Measurements from ENCODE around the gene ALOX12B.

Gene ALOX12B

GRCh38 chr17:8087075-8087951, at the start of gene ALOX12B:
TSS of gene ALOX12B (minus strand) at chr17:8087716. CDS start at chr17:8087442, 274 bp downstream.
- DNase-seq (ENCODE audit: low read depth in 2 of 2), result no peak

DNA sequence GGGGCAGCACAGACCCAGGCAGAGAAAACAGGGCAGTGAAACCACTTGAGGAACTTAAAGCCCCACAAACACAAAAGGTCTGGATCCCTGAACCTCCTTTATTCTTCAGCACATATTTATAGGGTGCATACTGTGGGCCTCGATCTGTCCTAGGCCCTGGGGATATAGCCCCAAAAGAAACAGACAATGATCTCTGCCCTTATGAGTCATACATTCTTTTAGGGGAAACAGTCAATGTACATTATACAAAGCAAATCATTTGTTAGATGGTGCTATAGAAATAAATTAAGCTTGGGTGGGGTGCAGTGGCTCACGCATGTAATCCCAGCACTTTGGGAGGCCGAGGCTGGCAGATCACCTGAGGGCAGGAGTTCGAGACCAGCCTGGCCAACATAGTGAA, 46.4 kb upstream of the ALOX12B start:
- no peak for DNase-seq (ENCODE audit: low read depth in 2 of 2)

DNA sequence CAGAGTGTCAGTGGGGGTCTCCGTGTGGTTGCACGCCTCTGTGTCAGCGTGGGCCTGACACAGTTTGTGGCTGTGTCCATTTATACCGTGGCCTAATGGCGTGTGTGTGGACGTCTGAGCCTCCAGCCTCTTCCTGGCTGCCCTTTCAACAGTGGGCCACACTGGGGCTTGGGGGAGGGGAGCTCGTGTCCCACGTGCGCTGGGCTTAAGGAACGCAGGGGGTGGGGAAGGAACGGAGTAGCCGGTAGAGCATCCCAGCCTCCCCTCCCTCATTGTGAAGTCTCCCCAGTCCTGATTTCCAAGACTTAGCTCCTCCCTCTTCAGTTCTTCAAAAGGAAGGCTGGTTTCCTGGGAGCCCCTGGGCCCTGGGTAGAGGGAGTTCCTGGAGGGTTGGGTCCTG, 45.9 kb upstream of the ALOX12B start:
- no peak for DNase-seq (ENCODE audit: low read depth in 2 of 2)

GRCh38 chr17:8131844-8132441, 44.4 kb upstream of the ALOX12B start:
- DNase-seq (ENCODE audit: low read depth in 2 of 2), result no peak

DNA sequence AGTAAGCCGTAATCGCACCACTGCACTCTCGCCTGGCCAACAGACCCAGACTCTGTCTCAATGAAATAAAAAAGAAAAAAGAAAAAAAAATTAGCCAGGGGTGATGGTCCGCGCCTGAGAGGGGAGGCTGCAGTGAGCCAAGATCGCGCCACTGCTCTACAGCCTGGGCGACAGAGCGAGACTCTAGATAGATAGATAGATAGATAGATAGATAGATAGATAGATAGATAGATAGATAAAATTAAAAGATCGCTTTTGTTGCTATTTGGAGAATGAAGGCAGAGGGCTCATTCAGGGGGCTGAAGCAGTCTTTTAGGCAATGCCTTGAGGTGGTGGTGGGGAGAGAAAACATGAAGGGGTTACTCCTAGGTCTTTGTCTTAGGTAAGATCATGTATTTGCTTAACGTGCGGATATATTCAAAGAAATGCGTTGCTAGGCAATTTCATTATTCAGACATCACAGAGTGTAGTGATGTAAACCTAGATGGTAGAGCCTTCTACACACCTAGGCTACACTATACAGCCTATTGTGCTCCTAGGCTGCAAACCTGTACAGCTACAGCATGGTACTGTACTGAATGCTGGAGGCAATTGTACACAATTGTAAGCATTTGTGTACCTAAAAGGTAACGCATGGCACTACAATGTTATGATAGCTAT, 40.7 kb upstream of the ALOX12B start:
- no peak for DNase-seq (ENCODE audit: low read depth in 2 of 2)

- no peak for DNase-seq (ENCODE audit: low read depth in 2 of 2)
Measured at GRCh38 chr17:8126491-8127066, 39.1 kb upstream of the ALOX12B start.

DNA sequence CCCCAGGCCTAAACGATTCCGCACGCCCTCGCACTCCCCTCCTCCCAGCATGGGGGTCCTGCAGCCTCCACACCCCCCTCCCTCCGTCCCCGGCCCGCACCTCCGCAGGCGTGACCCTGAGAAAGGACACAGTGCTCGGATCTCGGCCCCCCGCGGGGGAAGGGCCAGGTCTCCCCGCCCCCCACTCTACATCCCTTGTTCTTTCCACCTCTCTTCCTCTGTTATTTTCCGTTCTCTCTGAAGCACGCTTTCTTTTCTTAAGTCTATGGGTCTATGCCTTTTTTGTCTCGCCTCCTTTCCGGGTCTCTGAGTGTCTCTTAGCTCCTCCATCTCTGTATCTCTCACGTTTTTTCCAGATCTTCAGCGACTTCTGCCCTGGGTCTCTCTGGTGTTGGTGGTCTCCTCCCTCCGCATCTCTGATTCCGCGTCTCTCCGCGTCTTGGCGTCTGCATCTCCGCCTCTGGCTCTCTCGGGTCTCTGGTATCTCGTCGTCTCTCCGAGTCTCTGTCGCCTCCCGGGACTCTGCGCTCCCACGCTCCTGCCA, 38.5 kb upstream of the ALOX12B start:
- no peak for DNase-seq (ENCODE audit: low read depth in 2 of 2)

DNA sequence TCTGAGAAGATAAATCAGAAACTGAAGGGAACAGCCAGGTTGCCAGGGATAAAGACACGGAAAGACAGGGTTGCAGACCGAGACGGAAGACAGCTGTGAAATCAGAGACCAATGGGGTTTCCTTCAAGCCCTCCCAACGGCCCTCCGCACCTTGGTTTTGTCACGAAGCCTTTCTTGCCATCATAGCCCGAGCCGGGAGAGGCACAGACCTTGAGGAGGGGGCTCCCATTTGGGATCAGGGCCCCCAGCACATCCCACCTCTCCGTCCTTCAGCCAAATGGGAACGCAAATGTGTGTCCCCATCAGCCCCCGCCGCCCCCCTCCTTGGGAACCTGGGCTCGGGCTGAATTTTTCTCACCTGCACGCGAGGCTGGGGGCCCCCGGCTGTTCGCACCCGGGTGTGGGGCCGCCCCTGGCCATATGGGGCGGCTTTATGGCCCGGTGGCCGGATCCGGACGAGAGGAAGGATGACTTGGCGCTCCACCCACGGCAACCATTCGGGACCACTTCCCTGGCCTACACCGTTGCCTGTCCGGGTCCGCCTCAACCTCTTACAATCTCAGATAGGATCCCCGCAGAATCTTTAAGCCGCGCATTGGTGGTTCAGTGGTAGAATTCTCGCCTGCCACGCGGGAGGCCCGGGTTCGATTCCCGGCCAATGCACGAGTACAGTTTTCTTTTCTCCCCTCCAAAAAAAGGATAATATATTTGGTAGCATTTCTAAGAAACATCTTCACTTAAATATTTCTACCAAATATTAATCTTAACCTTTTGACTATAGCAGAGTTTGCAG, 37.8 kb upstream of the ALOX12B start:
- peak; percentile 79 to 81 for DNase-seq (ENCODE audit: low read depth in 2 of 2)

GRCh38 chr17:8124350-8125153, 37.0 kb upstream of the ALOX12B start:
- DNase-seq (ENCODE audit: low read depth in 2 of 2), result no peak

DNA sequence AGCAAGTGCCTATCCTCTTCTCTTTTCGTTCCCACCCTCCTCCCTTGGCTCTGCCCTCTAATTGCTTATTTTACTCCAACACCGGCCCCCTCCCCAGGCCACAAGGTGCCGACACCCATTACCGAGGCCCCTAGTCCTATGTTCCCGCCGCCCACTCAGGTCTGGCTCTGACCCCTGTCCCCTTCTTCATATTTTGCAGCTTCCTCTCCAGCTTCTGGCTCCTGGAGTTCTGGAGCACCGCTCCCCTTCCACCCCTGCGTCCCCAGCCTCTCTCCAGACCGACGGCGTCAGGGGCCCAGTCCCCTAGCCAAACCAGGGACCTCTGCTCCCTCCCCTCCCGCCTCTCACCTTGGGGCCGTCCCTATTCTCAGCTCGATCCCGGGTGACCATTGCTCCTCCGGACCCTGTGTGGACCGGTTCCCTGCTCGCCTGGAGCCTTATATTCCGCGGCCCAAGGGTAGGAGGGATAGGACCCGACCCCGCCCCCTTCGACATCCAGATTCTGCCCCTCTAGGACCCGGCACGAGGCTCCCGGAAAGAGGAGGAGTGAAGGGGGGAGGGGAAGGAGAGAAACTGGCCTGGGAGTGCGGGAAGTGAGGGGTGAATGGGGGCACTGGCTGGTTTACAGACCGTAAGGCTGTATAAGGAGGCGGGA, 36.3 kb upstream of the ALOX12B start, which contains the start of gene HES7:
HES7 (minus strand) TSS at position 412 of the 655 bp plus-strand sequence; CDS start at position 390, 22 bp downstream.
- DNase-seq (ENCODE audit: low read depth in 2 of 2), result no peak

DNA sequence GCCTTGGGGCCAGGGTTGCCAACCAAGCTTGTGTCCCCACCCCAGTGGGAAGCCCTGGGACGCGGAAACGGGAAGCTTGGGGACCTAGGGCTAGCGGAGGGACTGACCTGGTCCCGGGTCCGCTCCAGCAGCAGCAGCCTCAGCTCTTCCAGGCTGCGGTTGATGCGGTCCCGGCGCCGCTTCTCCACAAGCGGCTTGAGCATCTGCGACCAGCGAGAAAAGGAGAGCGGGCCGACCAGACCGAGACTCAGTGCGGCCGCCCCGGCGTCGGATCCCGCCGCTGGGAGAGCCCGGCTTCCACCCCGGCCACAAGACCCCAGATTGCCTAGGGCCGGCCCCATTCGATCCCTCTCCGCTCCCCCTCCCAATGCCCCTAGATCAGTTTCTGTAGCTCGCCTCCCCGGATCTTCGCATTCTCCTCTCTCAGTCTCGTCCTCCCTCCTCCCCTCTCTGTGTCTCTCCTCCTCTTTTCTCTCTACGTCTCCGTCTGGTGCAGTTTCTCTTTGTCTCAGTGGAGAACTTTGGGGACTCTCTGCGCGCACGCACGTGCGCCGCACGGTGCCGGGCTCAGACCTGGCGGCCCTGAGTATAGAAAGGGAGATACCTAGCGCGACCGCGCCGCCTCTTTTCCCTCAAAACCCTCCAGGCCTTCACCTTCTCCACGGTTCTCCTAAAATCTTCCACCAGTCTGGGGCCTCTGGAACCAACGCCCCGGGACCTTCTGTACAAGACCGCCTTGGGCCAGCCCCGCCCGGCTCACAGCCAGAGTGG, 35.6 kb upstream of the ALOX12B start:
- no peak for DNase-seq (ENCODE audit: low read depth in 2 of 2)

- DNase-seq (ENCODE audit: low read depth in 2 of 2), result no peak
Measured at GRCh38 chr17:8122422-8122923, 35.0 kb upstream of the ALOX12B start.

GRCh38 chr17:8121681-8122421, 34.3 kb upstream of the ALOX12B start:
- peak in 1 of 2 donors; percentile 60 for DNase-seq (ENCODE audit: low read depth in 2 of 2)

- DNase-seq (ENCODE audit: low read depth in 2 of 2), result no peak
Measured at GRCh38 chr17:8121407-8121680, 33.8 kb upstream of the ALOX12B start.

DNA sequence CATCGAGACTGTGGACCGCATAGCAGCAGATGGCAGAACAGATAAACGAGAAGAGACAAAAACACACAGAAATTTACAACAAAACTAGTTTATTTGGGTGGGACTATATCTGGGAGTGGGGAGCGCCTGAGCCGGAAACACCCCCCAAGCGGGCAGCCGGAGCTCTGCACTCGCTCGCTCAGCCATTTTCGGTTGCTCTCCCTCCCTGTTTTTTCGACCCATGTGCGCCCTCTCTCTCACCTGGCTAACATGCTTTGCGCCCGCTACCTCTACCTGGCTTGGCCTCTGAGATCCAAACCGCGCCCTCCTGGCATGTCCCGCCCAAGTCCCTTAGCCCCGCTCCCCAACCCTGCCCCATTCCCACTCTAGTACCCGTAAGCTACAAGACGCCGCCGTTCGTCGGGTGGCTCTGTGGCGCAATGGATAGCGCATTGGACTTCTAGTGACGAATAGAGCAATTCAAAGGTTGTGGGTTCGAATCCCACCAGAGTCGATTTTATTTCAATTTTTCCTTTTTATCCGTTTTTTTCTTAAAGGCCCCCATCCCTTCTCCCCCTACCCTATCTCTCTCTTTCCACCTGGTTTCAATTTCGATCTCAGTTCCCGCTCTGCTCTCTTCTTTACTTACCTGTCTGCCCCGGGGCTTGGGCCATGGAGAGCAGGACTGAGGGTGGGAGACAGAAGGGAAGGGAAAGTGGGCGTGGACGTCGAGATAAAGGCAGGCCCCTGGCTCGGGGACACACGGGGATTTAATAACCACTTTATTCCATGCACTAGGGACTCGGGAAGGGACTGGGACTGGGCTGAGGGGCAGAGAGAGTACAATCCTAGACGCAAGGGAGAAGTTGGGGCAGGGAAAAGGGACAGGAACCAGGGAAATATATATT, 33.2 kb upstream of the ALOX12B start:
- DNase-seq (ENCODE audit: low read depth in 2 of 2), result peak; percentile 68 to 74

DNA sequence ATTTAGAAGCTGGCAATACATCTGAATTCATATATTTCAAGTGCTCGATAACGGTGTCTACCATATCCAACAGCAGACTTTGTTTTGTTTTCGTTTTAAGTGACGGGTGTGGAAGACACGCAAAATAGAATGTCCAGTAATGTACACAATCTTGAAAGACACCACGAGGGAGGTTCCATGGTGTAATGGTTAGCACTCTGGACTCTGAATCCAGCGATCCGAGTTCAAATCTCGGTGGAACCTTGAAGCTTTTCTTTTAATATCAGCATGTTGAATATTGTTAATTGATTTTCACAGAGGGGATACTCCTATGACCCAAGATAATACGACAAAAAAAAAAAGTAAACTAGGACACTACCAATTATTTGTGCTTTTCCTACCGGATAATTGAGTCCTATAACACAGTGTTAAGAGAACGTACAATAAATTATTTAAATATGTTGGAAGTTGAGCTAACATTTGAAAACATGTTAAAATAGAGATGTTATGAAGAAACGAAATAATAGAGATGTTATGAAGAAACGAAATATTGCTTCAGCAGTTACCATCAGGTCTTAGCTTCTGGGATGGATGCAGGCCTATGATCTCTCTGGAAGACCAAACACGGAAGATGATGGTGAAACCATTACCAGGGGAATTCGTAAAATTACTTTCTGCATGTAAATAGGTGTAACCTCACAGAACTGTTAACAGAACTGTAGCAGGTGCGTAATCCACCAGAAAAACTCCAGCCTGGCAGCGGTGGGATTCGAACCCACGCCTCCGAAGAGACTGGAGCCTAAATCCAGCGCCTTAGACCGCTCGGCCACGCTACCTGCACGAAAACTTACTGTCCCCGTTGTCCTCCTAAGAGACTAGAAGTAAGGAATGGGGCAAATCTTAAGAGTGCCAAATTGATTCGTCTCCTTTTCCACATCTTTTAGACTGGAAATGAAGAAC, 32.3 kb upstream of the ALOX12B start:
- peak; percentile 84 to 90 for DNase-seq (ENCODE audit: low read depth in 2 of 2)
